HEK293T (cell line): ENCODE measurements around the gene EPHB2.

ENCODE experiments used
- BHLHE40 ChIP-seq: fragments of 450-650 bp; IDR thresholded peaks from 2 replicates; pipeline ENCODE4 v1.6.1; 2016; ENCODE audit warnings: mild to moderate bottlenecking, moderate library complexity, borderline replicate concordance
- ELF4 ChIP-seq: fragments of 450-650 bp; IDR thresholded peaks from 2 replicates; pipeline ENCODE4 v1.6.1; 2017; ENCODE audit warnings: antibody characterized with exemption
- NFRKB ChIP-seq: fragments of 450-650 bp; IDR thresholded peaks from 2 replicates; pipeline ENCODE4 v1.6.1; 2016; ENCODE audit warnings: mild to moderate bottlenecking, moderate library complexity

GRCh38 chr1:22727873-22728272 lies 17.2 kb downstream of the EPHB2 start:
- TF ChIP-seq BHLHE40 (no peak), NFRKB (no peak), ELF4 (no peak)
